ENCODE measurements around the gene MYOM3. TPM values are rescaled to one million over a fixed set of nuclear protein-coding genes. Genes with fewer than 3 reads are reported as not detected.

The MYOM3 gene
- total and polyA plus RNA-seq, 2 of the 13 experiments (the other 11 are each of a cell fraction or from before 2014, with no cell fraction given): 5.8 to 15.3 TPM

DNA sequence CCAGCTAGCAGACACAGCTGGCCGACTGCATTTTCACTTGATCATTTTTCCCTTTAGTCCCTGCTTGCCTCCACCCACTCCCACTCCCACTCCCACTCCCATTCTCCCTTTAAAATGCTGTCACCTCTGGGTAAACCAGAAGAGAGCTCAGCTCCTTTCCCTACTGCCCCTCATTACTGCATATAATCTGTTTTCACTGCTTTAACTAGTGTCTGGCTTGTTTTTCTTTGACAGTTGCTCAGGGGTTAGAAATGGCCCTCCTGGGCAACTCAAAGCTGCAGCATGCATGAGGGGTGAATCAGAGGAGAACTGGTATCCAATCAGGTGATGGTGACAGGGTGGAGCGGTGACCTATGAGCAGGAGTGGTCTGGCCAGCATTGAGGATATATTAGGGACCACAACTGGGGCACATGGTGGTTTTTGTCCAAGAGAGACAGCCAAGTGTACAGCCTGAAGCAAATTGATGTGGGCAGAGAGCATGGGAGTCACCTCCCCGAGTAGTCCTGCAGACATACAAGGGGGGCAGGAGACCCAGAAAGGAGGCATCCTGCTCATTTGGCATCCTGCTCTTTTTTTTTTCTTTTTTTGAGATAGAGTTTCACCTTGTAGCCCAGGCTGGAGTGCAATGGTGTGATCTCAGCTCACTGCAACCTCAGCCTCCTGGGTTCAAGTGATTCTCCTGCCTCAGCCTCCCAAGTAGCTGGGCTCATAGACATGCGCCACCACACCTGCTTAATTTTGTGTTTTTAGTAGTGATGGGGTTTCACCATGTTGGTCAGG, 89.2 kb downstream of the MYOM3 start (continued):
- TF ChIP-seq, protein P1, sequence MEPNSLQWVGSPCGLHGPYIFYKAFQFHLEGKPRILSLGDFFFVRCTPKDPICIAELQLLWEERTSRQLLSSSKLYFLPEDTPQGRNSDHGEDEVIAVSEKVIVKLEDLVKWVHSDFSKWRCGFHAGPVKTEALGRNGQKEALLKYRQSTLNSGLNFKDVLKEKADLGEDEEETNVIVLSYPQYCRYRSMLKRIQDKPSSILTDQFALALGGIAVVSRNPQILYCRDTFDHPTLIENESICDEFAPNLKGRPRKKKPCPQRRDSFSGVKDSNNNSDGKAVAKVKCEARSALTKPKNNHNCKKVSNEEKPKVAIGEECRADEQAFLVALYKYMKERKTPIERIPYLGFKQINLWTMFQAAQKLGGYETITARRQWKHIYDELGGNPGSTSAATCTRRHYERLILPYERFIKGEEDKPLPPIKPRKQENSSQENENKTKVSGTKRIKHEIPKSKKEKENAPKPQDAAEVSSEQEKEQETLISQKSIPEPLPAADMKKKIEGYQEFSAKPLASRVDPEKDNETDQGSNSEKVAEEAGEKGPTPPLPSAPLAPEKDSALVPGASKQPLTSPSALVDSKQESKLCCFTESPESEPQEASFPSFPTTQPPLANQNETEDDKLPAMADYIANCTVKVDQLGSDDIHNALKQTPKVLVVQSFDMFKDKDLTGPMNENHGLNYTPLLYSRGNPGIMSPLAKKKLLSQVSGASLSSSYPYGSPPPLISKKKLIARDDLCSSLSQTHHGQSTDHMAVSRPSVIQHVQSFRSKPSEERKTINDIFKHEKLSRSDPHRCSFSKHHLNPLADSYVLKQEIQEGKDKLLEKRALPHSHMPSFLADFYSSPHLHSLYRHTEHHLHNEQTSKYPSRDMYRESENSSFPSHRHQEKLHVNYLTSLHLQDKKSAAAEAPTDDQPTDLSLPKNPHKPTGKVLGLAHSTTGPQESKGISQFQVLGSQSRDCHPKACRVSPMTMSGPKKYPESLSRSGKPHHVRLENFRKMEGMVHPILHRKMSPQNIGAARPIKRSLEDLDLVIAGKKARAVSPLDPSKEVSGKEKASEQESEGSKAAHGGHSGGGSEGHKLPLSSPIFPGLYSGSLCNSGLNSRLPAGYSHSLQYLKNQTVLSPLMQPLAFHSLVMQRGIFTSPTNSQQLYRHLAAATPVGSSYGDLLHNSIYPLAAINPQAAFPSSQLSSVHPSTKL (CRISPR knock-in tag; IDR thresholded peaks at IDR 0.05): peak; percentile 30; the same call in 1 of the 2 replicates
- no peak; the same call in 1 of the 2 replicates for TF ChIP-seq KDM5B (CRISPR knock-in tag; IDR thresholded peaks at IDR 0.05; ENCODE audit: borderline replicate concordance)
- TF ChIP-seq, protein P2, sequence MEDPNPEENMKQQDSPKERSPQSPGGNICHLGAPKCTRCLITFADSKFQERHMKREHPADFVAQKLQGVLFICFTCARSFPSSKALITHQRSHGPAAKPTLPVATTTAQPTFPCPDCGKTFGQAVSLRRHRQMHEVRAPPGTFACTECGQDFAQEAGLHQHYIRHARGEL (CRISPR knock-in tag; IDR thresholded peaks at IDR 0.05): no peak
- no peak for TF ChIP-seq ZNF296 (CRISPR knock-in tag; conservative IDR thresholded peaks at IDR 0.05)
- TF ChIP-seq SRF (IDR thresholded peaks at IDR 0.05; ENCODE audit: low read depth, low read length): no peak
- peak; percentile 47; the same call in 1 of the 2 replicates for TF ChIP-seq RARA (CRISPR knock-in tag; IDR thresholded peaks at IDR 0.05)
- no peak for TF ChIP-seq IRX3 (CRISPR knock-in tag; IDR thresholded peaks at IDR 0.05; ENCODE audit: borderline replicate concordance, low read depth)
- TF ChIP-seq TOE1 (CRISPR knock-in tag; IDR thresholded peaks at IDR 0.05): no peak
- TF ChIP-seq, protein P3, sequence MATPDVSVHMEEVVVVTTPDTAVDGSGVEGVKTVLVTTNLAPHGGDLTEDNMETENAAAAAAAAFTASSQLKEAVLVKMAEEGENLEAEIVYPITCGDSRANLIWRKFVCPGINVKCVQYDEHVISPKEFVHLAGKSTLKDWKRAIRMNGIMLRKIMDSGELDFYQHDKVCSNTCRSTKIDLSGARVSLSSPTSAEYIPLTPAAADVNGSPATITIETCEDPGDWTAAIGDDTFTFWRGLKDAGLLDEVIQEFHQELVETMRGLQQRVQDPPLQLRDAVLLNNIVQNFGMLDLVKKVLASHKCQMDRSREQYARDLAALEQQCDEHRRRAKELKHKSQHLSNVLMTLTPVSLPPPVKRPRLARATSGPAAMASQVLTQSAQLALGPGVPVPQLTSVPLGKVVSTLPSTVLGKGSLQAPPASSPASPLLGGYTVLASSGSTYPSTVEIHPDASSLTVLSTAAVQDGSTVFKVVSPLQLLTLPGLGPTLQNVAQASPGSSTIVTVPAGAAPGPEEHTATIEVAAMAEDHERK (CRISPR knock-in tag; IDR thresholded peaks at IDR 0.05; ENCODE audit: low read depth): no peak
- no peak for TF ChIP-seq CHCHD3 (CRISPR knock-in tag; IDR thresholded peaks at IDR 0.05)
- TF ChIP-seq GABPA (IDR thresholded peaks at IDR 0.05; ENCODE audit: low read depth, low read length): no peak
- TF ChIP-seq GABPA (CRISPR knock-in tag; IDR thresholded peaks at IDR 0.05; ENCODE audit: low read depth): no peak
- TF ChIP-seq, protein P4, sequence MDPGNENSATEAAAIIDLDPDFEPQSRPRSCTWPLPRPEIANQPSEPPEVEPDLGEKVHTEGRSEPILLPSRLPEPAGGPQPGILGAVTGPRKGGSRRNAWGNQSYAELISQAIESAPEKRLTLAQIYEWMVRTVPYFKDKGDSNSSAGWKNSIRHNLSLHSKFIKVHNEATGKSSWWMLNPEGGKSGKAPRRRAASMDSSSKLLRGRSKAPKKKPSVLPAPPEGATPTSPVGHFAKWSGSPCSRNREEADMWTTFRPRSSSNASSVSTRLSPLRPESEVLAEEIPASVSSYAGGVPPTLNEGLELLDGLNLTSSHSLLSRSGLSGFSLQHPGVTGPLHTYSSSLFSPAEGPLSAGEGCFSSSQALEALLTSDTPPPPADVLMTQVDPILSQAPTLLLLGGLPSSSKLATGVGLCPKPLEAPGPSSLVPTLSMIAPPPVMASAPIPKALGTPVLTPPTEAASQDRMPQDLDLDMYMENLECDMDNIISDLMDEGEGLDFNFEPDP (CRISPR knock-in tag; conservative IDR thresholded peaks at IDR 0.05): no peak
- TF ChIP-seq PHF8 (CRISPR knock-in tag; IDR thresholded peaks at IDR 0.05): no peak
- TF ChIP-seq RFX3 (CRISPR knock-in tag; IDR thresholded peaks at IDR 0.05): no peak
- no peak for TF ChIP-seq ZSCAN22 (CRISPR knock-in tag; IDR thresholded peaks at IDR 0.05)
- TF ChIP-seq CC2D1A (CRISPR knock-in tag; IDR thresholded peaks at IDR 0.05): no peak
- TF ChIP-seq, protein P5, sequence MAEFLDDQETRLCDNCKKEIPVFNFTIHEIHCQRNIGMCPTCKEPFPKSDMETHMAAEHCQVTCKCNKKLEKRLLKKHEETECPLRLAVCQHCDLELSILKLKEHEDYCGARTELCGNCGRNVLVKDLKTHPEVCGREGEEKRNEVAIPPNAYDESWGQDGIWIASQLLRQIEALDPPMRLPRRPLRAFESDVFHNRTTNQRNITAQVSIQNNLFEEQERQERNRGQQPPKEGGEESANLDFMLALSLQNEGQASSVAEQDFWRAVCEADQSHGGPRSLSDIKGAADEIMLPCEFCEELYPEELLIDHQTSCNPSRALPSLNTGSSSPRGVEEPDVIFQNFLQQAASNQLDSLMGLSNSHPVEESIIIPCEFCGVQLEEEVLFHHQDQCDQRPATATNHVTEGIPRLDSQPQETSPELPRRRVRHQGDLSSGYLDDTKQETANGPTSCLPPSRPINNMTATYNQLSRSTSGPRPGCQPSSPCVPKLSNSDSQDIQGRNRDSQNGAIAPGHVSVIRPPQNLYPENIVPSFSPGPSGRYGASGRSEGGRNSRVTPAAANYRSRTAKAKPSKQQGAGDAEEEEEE (CRISPR knock-in tag; IDR thresholded peaks at IDR 0.05; ENCODE audit: borderline replicate concordance): no peak
- TF ChIP-seq CENPT (CRISPR knock-in tag; IDR thresholded peaks at IDR 0.05; ENCODE audit: low read depth): no peak
- no peak for TF ChIP-seq FIP1L1 (IDR thresholded peaks at IDR 0.05; ENCODE audit: borderline replicate concordance, insufficient read depth, low read depth, low read length)

Measured in HepG2 (cell line).